NCI-H345 (cell line): ENCODE measurements around the gene MORF4L1.
"Not testable (repeated sequence)": the region's sequence is repeated elsewhere in the genome, so short reads cannot be mapped to it uniquely, and the experiment has no call there.

Experiments used
- DNase-seq: peaks from one replicate; lab custom pipeline; 2025; lab: John Stamatoyannopoulos, UW

MORF4L1 gene

DNA sequence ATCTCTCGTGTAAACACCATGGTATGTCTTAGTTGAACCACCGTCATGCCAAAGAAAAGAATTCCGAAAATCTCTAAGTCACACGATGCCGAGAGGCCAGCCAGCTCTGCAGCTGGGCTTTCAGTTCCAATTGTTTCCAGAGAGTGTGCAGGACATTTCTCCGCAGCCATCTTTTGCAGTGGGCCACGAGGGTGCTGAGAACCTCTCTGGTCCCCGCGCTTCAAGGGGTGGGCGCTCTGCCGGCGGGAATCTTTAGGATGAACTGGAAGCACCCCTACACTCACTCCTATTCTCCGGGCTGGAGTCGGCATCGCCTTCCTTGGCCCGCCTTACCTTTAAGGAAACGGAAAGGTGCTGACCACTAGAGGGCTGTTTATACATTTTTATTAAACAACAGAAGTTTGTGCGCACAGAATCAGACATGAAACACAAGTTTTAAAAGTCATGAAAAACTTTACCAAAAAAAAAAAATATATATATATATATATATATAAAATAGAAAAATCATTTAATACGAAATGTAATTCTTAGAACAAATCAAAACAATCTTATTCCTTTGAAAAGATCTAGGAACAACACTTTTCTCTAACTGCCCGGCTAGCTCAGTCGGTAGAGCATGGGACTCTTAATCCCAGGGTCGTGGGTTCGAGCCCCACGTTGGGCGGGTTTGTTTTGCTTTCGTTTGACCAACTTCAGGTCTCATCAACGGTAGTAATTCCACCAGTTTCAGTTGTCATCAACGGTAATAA, 12.5 kb upstream of the MORF4L1 start:
- peak; percentile 42 for DNase-seq

- DNase-seq = not testable (repeated sequence)
These were observed 7.1 kb upstream of the MORF4L1 start for GRCh38 chr15:78865585-78865984.

GRCh38 chr15:78866031-78866430, 6.7 kb upstream of the MORF4L1 start:
- not testable (repeated sequence) for DNase-seq

GRCh38 chr15:78866803-78867202, 5.9 kb upstream of the MORF4L1 start:
- no peak for DNase-seq

GRCh38 chr15:78868366-78868765, 4.3 kb upstream of the MORF4L1 start:
- DNase-seq = no peak

DNA sequence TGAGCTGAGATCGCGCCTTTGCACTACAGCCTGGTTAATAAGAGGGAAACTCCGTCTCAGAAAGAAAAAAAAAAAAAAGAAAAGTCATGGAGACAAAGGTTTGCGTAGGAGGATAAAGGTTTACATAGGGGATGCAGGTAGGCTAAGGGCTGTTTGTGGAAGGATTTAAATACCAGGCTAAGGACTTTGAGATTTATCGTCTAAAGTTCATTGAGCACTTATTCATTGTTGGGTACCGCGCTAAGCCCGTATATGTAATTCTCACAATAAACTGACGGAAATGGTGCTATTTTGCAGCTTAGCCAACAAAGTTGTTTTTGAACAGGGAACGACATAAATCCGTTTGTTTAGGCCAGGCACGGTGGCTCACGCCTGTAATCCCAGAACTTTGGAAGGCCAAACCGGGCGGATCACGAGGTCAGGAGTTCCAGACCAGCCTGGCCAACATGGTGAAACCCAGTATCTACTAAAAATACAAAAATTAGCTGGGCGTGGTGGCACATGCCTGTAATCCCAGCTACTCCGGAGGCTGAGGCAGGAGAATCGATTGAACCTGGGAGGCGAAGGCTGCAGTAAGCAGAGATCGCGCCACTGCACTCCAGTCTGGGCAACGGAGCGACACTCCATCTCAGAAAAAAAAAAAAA, 1.1 kb upstream of the MORF4L1 start:
- DNase-seq = not testable (repeated sequence)

DNA sequence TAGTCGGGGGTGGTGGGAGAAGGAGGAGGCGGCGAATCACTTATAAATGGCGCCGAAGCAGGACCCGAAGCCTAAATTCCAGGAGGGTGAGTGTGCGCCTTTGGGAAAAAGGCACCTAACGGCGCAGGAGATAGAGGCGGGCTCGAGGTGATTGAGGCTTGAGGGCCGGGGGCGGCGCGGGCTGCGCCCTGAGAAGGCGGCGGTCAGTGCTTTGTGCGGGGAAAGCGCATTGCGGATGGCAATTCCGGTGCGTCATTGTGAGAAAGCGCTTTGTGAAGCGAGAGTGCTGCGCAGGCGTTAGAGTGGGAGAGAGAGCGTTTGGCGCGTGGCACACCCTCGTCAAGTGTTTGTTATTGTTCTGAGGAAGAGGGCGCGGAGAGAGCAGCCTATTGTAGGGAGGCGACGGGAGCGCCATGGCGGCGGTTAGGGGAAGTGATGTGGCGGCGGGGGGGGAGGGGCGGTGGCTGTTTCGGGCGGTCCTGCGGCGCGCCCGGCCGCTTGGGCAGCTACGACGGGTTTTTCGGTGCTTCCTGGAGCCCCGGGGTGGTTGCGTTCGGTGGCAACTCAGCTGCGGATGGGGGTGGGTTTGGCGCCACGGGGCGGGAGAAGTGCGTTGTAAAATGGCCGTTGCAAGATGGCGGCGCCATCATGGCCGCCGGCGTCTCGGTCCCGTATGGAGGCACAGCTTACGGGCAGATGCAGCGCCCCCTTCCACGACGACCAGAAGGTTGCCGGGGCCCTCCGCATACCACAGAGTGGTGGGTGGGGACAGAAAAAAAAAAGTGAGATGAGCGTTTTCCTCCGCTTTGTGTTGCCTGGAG, 492 bp downstream of the MORF4L1 start:
- peak; percentile 85 for DNase-seq

GRCh38 chr15:78873793-78874765, 1.4 kb downstream of the MORF4L1 start:
- no peak for DNase-seq

GRCh38 chr15:78875107-78875914, 2.6 kb downstream of the MORF4L1 start:
- no peak for DNase-seq

GRCh38 chr15:78876954-78877353, 4.3 kb downstream of the MORF4L1 start:
- DNase-seq = not testable (repeated sequence)

- no peak for DNase-seq
These were observed 5.7 kb downstream of the MORF4L1 start for GRCh38 chr15:78878356-78878755.

DNA sequence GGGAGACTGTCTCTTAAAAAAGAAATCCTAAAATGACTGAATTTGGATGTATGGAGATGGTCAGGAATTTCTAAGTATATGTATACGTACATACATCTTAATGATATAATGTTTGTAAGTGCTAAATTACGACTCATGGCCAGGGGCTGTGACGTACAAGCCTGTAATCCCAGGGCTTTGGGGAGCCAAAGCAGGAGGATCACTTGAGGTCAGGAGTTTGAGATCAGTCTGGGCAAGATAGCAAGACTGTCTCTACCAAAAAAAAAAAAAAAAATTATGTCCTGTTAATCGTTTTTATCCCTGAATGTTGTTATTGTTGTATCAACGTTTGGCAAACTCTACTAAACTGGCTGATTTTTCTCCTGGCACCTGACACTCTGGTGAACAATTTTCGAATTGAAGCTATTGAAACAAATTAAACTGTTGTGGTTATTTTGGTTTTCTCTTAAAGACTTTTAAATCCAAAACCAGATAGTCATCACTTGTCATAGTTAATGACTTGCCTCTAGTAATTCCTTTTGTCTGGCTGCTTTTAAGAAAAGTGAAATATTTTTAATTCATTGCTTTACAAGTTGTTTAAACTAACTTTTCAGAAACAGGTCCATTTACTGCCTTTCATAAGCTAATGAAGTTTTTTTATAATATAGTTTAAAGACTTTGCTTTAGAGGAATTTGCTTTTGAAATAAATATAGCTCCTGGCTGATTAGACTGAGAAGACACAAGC, 7.0 kb downstream of the MORF4L1 start:
- DNase-seq = no peak

- no peak for DNase-seq
These were observed 7.5 kb downstream of the MORF4L1 start for GRCh38 chr15:78880242-78880533.

DNA sequence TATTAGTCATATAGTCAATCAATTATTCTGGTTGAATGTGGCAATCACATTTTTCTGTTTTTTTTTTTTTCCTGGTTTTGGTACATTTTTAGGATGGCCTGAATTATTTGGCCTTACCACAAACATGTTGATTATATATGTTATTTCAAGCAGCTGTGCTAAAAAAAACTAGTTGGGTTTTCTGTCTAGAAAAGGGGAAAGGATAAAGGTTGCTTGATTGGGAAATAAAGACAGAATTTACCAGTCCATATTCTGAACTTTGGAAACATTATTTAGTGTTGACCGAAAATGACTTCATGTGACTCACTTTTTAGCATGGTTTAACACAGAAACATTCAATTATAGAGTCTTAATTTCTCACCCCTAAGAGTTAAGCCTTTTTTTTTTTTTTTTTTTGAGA, 8.1 kb downstream of the MORF4L1 start:
- DNase-seq = no peak

- DNase-seq = no peak
These were observed 9.0 kb downstream of the MORF4L1 start for GRCh38 chr15:78881681-78882080.

- DNase-seq = no peak
These were observed 16.3 kb downstream of the MORF4L1 start for GRCh38 chr15:78889000-78889399.

DNA sequence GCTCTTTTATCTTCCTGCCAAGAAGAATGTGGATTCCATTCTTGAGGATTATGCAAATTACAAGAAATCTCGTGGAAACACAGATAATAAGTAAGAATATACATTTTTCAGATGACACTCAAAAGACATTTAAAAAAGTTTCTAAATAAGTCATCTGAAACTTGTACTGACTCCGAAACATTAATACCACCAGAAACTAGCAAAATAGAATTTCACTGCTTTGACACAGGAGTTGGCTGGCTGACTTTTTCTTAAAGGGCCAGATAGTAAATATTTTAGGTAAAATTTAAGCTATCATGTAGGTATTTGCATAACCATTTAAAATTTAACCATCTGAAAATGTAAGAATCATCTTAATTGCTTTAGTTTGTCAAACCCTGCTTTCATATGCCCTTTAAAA, 20.8 kb downstream of the MORF4L1 start:
- no peak for DNase-seq

GRCh38 chr15:78895471-78895870, 22.8 kb downstream of the MORF4L1 start:
- DNase-seq = no peak

GRCh38 chr15:78898540-78898939, 25.9 kb downstream of the MORF4L1 start:
- DNase-seq = no peak

GRCh38 chr15:78900819-78901533, 28.3 kb downstream of the MORF4L1 start:
- not testable (repeated sequence) for DNase-seq
